GM21367 (cell line): ENCODE data around the gene MED14.

Source experiments
- ATAC-seq: cut with Tn5 transposase; IDR thresholded peaks from one replicate; pipeline ENCODE4 v1.9.1; 2021; ENCODE audit not compliant: unreplicated experiment

Gene MED14

GRCh38 chrX:40615976-40616375, 119.4 kb downstream of the MED14 start:
- no peak for ATAC-seq

DNA sequence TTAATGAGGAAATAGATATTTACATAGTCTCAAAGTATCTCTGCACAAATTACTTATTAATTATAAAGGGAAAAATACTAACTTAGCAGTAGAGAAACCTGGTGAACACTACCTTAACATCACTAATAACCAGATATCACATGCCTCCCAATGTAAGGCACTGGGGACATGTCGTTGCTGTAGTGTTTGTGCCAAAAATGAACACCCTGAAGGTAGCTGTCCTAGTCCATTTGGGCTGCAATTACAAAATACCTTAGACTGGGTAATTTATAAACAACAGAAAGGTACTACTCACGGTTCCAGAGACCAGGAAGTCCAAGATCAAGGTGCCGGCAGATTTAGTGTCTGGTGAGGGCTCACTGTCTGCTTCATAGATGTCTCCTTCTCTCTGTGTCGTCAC, 122.8 kb downstream of the MED14 start:
- no peak for ATAC-seq

- ATAC-seq, result no peak
Observed at GRCh38 chrX:40607381-40607780, 128.0 kb downstream of the MED14 start.

GRCh38 chrX:40603446-40603845, 131.9 kb downstream of the MED14 start:
- no peak for ATAC-seq
